Smooth muscle cell (in vitro differentiated cells): ENCODE measurements around the gene CENPP. TPM values are rescaled to one million over a fixed set of nuclear protein-coding genes. Genes with fewer than 3 reads are reported as not detected.

Source experiments
- DNase-seq: peaks from one replicate; lab custom pipeline; 2025; ENCODE audit not compliant: unreplicated experiment; lab: John Stamatoyannopoulos, UW
- H2AFZ ChIP-seq: fragments of 200-600 bp; sonication (generic); 2 replicates; pipeline ENCODE4 v1.6.0; 2016; ENCODE audit warnings: antibody characterized with exemption, low read depth, mild to moderate bottlenecking
- H3F3A ChIP-seq: fragments of 200-600 bp; sonication (generic); 2 replicates; pipeline ENCODE4 v1.6.0; 2017; ENCODE audit warnings: antibody characterized with exemption, low read depth
- H3K27ac ChIP-seq: fragments of 200-600 bp; sonication (generic); 2 replicates; pipeline ENCODE4 v1.5.1; 2016; ENCODE audit warnings: low read depth, mild to moderate bottlenecking
- H3K27me3 ChIP-seq: fragments of 200-600 bp; sonication (generic); 2 replicates; pipeline ENCODE4 v1.6.1; 2016; ENCODE audit warnings: low read depth, mild to moderate bottlenecking
- H3K36me3 ChIP-seq: fragments of 200-600 bp; sonication (generic); 2 replicates; pipeline ENCODE4 v1.5.1; 2016; ENCODE audit warnings: low read depth
- H3K4me1 ChIP-seq: fragments of 200-600 bp; sonication (generic); 2 replicates; pipeline ENCODE4 v1.5.1; 2016; ENCODE audit warnings: low read depth
- H3K4me2 ChIP-seq: fragments of 200-600 bp; sonication (generic); 2 replicates; pipeline ENCODE4 v1.6.0; 2016; ENCODE audit warnings: mild to moderate bottlenecking
- H3K4me3 ChIP-seq: fragments of 200-600 bp; sonication (generic); 2 replicates; pipeline ENCODE4 v1.5.1; 2016; ENCODE audit warnings: mild to moderate bottlenecking
- H3K79me2 ChIP-seq: fragments of 200-600 bp; sonication (generic); 2 replicates; pipeline ENCODE4 v1.6.0; 2016; ENCODE audit warnings: low read depth, mild to moderate bottlenecking
- H3K9ac ChIP-seq: fragments of 200-600 bp; sonication (generic); 2 replicates; pipeline ENCODE4 v1.6.0; 2016; ENCODE audit warnings: low read depth
- H3K9me3 ChIP-seq: fragments of 200-600 bp; sonication (generic); replicated peaks from 2 replicates; pipeline ENCODE4 v1.5.1; 2016; ENCODE audit warnings: low read depth
- H4K20me1 ChIP-seq: fragments of 200-600 bp; sonication (generic); 2 replicates; pipeline ENCODE4 v1.6.0; 2016; ENCODE audit warnings: low read depth
- CTCF ChIP-seq: fragments of 200-600 bp; sonication (generic); IDR thresholded peaks from 2 replicates; pipeline ENCODE4 v1.5.1; 2017; ENCODE audit warnings: borderline replicate concordance, mild to moderate bottlenecking, antibody characterized with exemption; ENCODE audit not compliant: insufficient read depth, poor library complexity, severe bottlenecking
- WGBS: methylation state at CpG from one replicate; pipeline ENCODE4 v1.1.7; 2016; ENCODE audit warnings: low lambda C conversion rate; 5-methylcytosine and 5-hydroxymethylcytosine counted together
- polyA plus RNA-seq: library from polyadenylated mRNA; unstranded; fragments of >200 nt; fragmentation: Nextera tagmentation; extraction: Ambion mirVana; gene quantifications from 2 replicates; pipeline ENCODE4 v1.2.1, GENCODE V29; 2016
- total RNA-seq: library from RNA; depleted of rRNA; stranded (reverse); fragments of >200 nt; gene quantifications from 2 replicates; pipeline ENCODE4 v1.2.3, GENCODE V29; 2014

CENPP gene
- total and polyA plus RNA-seq, 2 experiments from 2014 or later, result 4.2 to 17.5 TPM

GRCh38 chr9:92663951-92664350 is 338.2 kb downstream of the CENPP start:
- H3K27me3 ChIP-seq, result no peaks in the 10 kb centered on the region
- no peaks in the 10 kb centered on the region for H3F3A ChIP-seq
- H3K9ac ChIP-seq, result no peak overlapping the region
- H3K4me2 ChIP-seq, result no peak overlapping the region
- peaks cover 99% of the 10 kb centered on the region for H4K20me1 ChIP-seq
- H3K4me1 ChIP-seq, result peaks cover 13% of the 10 kb centered on the region
- H3K4me3 ChIP-seq, result no peak overlapping the region
- no peaks in the 10 kb centered on the region for H3K9me3 ChIP-seq
- TF ChIP-seq CTCF, result no peak
- H3K27ac ChIP-seq, result no peak overlapping the region
- WGBS, result 94% methylated on average over 10 of the region's 10 CpGs
- no peak overlapping the region for H2AFZ ChIP-seq
- DNase-seq, result no peak
- no peaks in the 10 kb centered on the region for H3K36me3 ChIP-seq
- peaks cover 98% of the 10 kb centered on the region for H3K79me2 ChIP-seq

- H3K4me1 ChIP-seq, result peaks cover 10% of the 10 kb centered on the region
- H4K20me1 ChIP-seq, result peaks cover 93% of the 10 kb centered on the region
- H3F3A ChIP-seq, result no peaks in the 10 kb centered on the region
- H2AFZ ChIP-seq, result no peak overlapping the region
- no peaks in the 10 kb centered on the region for H3K36me3 ChIP-seq
- H3K4me2 ChIP-seq, result no peak overlapping the region
- H3K27ac ChIP-seq, result peak overlapping the region; percentile 23
- no peaks in the 10 kb centered on the region for H3K9me3 ChIP-seq
- no peak for TF ChIP-seq CTCF
- WGBS, result 87% methylated on average over 13 of the region's 13 CpGs
- no peaks in the 10 kb centered on the region for H3K27me3 ChIP-seq
- no peak for DNase-seq
- no peak overlapping the region for H3K4me3 ChIP-seq
- H3K79me2 ChIP-seq, result peaks cover 98% of the 10 kb centered on the region
- no peak overlapping the region for H3K9ac ChIP-seq
Measured at GRCh38 chr9:92664394-92665152, 338.8 kb downstream of the CENPP start.

GRCh38 chr9:92665836-92666235 is 340.1 kb downstream of the CENPP start:
- peaks cover 7% of the 10 kb centered on the region for H3K4me1 ChIP-seq
- 89% methylated on average over 3 of the region's 3 CpGs for WGBS
- no peak for TF ChIP-seq CTCF
- no peak overlapping the region for H3K4me3 ChIP-seq
- peaks cover 89% of the 10 kb centered on the region for H3K79me2 ChIP-seq
- peaks cover 81% of the 10 kb centered on the region for H4K20me1 ChIP-seq
- peaks cover 5% of the 10 kb centered on the region for H3F3A ChIP-seq
- H3K9me3 ChIP-seq, result no peaks in the 10 kb centered on the region
- no peak for DNase-seq
- H3K36me3 ChIP-seq, result no peaks in the 10 kb centered on the region
- H3K9ac ChIP-seq, result no peak overlapping the region
- no peak overlapping the region for H3K4me2 ChIP-seq
- H3K27me3 ChIP-seq, result no peaks in the 10 kb centered on the region
- no peak overlapping the region for H2AFZ ChIP-seq
- peak overlapping the region; percentile 11 for H3K27ac ChIP-seq

GRCh38 chr9:92666236-92666635 is 340.5 kb downstream of the CENPP start:
- no peak overlapping the region for H3K4me3 ChIP-seq
- DNase-seq, result no peak
- no peaks in the 10 kb centered on the region for H3K9me3 ChIP-seq
- no peaks in the 10 kb centered on the region for H3K27me3 ChIP-seq
- no peaks in the 10 kb centered on the region for H3K36me3 ChIP-seq
- H3F3A ChIP-seq, result peaks cover 6% of the 10 kb centered on the region
- peak overlapping the region; percentile 11 for H3K27ac ChIP-seq
- no peak for TF ChIP-seq CTCF
- H4K20me1 ChIP-seq, result peaks cover 77% of the 10 kb centered on the region
- H2AFZ ChIP-seq, result no peak overlapping the region
- H3K4me2 ChIP-seq, result no peak overlapping the region
- H3K4me1 ChIP-seq, result peaks cover 7% of the 10 kb centered on the region
- WGBS, result 85% methylated on average over 6 of the region's 6 CpGs
- peaks cover 85% of the 10 kb centered on the region for H3K79me2 ChIP-seq
- no peak overlapping the region for H3K9ac ChIP-seq
